Limb (tissue), 2 donors: ENCODE data around the gene CHCHD6.

Source experiments
- DNase-seq, 2 donors: peaks; one replicate each; pipeline ENCODE4 v3.0.0-alpha.2; 2016; ENCODE audit errors: extremely low spot score in 2 of 2

Gene CHCHD6

DNA sequence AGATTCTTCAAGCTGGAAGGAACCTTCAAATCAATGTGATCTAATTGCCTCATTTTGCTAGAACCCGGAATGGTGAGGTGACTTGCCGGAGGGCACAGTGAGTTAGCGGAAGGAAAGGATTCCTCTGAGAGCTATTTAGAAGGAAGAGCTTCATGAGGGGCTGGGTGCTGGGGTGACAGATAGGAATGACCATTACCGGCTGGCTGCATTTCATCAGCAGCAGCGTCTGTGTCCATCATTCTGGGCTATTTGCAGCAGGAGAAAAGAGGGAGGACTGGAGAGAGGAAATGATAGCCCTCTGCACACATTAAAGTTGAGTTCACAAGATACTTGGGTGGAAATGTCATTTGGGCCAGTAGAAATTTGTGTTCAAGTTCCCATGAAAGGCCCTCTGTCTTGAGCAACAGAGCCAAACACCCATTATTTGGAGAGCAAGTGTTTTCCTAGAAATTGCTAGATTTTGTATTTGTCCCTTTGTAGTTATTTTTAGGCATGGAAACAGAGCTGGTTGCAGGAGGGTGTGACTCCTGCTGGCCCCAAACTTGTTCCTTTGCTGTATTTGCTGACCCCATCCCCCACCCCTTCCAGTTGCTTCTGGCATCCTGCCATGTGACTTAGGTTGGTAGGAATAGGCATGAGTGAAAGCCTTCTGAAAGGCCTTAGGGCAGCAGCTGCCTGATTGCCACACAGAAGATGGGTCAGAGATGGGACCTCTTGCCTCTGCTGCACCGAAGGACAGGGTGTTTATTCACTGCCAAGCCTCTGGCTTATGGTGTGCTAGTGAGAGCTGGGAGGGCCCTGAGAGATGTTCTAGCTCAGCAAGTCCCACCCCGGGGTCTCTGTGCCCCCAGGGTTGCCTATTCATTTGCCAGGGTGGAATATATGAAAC is 191.4 kb downstream of the CHCHD6 start:
- DNase-seq = peak; percentile 12 to 46

DNA sequence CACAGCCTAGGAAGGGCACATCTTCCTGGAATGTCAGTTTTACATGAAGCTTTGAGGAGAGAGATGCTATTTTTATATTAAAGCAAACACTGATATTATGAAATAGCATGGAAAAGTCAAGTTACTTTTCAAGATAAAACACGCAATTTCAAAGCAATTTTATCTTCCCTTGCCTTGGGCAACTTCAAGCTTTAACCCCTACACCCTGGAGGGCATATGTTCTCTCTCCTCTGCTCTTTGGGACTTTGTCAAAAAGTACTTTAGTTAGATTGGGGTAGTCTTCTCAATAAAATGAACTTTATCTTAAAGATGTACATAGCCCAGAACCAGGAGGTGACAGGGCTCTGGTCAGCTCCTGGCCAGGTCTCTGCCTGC is 192.0 kb downstream of the CHCHD6 start:
- DNase-seq = no peak

DNA sequence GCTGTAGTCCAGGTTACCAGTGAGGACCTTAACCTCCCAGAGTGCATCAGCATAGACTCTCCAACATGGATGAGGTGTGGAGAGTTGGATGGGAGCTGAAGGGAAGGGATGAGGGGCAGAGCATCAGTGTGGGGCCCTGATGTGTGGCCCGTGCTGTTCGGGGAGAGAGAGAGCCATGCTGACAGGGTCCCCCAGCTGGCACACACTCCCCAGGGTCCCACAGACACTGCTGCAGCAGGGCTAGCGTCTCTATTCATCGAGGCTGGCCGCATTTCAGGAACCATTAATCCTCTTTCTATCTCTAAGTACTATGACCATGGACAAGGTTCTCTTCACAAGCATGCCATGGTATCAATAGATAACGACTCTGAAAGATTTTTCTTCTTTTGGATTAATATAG is 192.9 kb downstream of the CHCHD6 start:
- DNase-seq = no peak

DNA sequence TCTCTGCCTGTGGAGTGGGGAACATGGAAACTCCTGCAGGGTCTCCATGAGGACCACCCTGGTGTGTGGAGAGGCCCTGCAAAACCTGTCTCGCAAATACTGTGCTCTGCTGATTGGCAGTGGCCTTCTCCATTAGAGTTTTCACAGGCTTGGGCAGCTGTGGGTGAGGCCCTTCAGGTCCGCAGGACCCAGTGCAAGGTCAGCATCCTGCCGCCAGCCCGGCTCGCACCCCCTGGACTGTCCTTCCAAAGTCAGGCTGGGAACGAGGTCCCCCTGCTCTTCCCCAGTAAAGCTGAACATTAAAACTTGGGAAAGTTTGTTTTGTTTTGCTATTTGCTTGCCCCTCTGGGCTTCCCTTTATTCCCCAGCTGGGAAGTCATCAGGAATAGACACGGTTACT is 193.9 kb downstream of the CHCHD6 start:
- DNase-seq = no peak

DNA sequence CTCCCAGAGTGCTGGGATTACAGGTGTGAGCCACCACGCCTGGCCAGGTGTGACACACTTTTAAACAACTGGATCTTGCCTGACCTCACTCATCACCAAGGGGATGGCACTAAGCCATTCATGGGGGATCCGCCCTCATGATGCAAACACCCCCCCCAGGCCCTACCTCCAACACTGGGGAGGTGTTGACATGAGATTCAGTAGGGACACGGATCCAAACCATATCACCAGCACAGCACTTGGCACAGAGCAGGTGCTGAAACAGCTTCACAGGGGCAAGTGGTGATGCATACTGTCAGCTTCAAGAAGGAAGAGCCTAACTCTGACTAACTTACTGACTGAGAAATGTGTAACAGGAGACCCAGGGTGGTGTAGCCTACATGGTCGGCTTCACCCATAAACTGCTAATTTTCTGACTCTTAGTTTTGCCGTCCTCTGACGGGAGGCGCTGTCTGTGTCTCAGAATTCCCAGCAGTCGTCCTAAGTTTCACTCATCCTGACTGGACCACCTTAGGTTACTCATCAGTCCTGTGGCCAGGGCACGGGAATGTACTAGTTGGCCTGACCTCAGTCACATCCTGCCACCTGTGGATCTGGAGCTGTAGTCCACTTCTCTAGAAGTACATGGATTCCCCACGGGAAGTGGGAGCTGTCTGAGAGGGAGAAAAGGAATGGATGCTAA is 197.0 kb downstream of the CHCHD6 start:
- no peak for DNase-seq

DNA sequence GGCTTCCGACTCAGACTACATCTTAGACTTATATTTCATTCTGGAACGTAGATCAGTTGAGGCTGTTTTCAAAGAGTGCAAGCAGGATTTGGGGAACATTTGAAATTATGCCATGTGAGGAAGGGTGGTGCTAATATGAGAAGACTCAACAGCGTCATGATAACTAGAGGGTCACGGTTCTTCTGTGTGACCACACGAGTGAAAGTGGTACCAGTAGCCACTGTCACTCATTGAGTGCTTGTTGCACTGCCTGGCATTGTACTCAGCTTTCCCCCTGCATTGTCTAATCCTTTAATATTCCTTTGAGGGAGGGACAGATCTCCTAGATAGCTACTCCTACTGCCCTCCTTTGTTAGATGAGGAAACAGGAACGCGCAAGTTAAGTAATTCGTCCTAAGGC is 197.6 kb downstream of the CHCHD6 start:
- no peak for DNase-seq

DNA sequence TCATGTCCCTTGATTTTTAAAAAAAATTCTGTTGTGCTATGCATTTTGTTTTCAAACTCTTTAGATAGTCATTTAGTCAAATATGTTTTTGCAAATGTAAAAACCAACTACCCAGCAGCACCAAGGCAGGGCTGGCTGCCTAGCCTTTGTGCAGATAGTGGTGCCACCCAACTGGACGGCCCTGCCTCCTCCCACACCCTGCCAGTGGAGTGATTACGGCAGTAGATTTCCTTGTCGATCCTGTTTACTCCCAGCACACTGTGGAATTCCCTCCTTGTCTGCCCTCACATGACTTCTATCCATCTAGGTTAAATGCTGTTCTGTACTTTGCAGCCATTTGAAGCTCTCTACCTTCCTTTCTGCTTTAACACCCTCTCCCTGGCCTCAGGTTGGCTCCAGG is 199.5 kb downstream of the CHCHD6 start:
- DNase-seq = no peak

DNA sequence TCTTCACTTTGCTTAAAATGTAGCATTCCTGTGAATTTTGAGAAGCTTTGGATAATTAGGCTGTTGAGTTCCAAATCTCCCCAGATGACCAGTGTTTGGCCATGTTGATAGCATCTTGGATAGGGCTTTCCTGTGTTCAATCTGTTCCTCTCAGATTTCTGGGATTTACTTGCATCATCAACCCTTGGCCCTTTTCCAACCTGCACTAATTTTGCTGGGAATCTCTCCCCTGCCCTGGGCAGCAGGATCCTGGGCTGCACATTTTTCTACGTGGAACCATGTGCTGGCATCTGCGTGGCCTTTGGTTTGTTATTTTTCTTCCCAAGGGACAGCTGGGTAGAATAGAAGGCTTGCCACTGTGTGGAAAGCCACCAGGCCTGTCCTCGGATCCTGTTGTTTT is 203.5 kb downstream of the CHCHD6 start:
- DNase-seq = no peak

DNA sequence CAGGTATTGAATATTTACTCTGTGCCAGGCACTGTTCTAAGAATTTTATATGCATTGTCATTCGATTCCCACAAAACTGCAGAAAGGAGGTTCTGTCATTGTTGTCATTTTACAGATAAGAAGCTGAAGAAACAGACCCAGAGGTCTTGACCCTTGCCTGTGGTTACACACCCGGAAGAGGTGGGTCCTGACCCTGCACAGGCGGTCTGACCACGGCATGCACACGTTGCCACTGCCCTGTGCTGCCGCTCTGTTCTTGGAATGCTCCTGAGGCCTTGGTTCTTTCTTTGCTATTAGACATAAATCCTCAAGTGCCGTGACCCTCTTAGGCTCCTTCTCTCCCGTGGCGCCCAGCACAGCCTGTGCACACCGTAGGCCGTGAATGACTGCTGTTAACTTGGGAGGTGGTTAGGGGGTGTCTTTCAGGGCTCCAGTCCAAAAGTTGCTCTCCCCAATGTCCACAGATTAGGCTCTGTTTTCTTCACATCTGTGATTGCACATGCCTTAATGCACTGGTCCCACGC is 204.8 kb downstream of the CHCHD6 start:
- DNase-seq = no peak

DNA sequence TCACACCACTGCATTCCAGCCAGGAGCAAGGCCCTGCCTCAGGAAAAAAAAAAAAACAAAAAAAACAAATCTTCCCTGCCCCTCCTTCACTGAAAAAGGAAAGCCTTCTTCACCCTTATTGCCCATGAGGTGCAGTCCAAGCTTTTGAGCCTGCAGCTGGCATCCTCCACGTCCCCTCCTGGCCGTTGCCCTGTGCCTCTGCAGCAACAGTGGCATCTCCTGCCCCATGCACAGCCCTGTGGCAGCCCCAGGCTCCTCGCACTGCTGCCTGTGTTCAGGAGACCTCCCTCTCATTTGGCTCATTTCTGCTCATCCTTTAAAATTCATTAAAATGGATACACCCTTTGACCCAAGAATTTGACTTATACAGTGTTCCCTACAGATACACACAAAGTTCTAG is 206.2 kb downstream of the CHCHD6 start:
- no peak for DNase-seq

DNA sequence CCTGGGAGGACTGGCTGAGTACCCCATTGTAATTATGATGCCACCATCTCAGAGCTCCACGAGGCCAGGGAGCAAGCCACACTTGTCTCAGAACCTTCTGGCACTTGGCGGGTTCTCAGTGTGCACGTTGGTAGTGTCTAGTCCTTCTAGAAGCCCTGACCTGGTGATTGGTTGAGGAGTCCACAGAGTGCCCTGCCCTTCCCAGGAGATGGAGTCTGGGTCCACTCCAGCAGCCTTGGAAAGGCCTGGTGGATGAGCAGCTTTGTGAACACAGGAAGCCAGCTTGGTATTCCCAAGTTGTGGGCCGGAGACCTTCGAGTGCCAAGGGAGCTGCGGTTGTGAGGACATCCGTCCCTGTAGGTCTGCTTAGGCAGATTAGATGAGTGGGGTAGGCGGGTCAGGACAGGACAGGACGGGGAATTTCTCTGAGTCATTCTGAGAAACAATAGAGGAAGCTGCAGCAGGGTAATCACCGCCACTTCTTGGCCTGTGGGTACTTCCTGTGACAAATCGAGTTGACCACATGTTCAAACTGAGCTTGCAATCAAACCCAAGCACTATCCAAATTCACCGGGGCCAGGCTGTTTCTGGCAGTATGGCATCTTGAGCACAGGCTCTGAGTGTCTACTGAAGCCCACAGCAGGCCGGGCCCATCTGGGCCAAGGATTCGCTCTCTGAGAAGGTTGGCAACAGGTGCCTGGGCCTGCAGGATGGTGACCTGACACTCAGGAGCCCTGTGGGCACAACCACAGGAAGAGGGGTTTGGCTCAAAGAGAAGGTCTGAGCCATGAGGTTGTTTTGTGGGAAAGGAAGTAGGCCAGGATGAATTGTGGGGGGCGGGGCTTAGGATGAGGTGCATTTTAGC is 207.4 kb downstream of the CHCHD6 start:
- DNase-seq = no peak

DNA sequence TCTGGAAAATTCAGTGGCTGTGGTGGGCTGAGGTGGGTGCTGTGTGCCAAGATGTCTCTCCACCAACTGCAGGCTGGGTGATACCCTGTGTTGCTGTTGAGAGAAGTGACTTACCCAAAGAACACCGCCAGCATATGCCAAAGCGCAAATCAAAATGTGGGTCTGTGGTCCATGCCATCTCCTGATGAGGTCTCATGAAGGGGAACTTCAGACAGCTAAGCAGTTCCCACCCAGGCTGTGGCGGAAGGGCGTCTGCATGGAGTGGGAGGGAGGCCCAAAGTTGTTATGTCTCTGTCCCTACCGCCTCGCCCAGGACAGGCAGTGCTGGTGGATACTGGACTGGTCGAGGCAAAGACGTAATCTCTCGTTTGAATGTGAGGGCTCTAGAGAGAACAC is 208.0 kb downstream of the CHCHD6 start:
- no peak for DNase-seq

DNA sequence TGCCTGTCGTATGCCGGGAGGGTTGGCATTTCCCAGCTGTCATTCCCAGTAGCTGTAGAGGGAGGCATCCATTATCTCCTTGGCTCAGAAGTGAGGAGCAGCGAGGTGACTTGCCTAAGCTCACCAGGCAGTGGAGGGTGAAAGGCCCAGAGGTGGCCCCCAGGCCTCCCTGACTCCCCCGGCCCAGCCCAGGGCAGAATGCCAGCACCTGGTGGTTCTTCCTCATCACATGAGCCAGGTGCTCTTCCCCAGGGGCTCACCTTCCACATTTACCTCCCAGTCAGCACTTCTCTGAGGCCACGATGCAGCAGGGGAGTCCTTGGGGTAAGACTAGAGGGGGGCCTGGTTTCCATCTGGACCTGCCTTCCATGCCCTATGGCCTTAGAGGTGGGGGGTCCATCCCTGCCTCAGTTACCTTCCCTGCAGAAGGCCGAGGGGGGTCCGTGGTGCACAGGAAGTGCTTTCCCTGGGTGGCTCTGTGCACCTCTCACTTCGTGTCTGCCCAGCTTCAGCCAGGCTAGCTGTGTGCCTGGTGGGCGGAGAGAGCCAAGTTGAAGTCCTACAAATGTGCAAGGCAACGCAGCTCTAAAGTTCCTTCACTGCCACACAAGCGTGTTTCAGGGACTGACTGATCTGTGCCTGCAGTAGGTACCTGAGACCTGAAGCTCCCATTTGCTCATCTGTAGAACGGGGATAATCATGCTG is 208.6 kb downstream of the CHCHD6 start:
- no peak for DNase-seq

DNA sequence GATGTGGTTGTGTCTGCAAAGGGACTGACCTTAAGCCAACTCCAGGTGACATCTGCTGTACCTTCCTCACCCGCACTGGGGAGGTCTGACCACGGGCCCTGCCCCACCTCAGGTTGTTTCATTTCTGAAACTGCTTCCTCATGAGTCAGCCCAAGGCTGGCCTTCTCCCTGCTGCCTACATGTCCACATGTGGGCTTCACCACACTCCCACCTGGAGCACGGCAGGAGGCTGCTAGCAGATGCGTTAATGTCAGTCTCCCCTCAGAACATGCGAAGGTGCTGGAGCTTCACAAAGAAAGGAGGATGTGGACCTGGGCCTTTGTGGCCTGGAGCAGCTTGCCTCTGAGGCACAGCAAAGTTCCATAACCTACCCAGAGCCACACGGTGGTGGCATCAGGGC is 209.5 kb downstream of the CHCHD6 start:
- no peak for DNase-seq

DNA sequence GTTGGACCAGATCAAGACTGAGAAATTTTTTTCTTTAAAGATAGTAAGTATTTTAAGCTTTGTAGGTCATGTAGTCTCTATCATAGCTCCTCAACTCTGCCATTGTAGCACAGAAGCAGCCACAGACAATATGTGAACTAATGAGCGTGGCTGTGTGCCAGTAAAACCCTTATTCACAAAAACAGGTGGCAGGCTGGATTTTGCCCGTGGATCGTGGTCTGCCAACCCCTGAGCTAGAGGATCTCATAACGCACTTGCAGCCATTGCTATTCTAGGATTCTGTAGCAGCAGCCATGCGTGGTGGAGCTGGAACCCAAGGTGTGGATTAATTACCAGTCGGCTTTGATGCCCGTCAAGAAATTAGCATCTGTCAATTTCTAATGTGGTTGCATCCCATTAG is 210.2 kb downstream of the CHCHD6 start:
- DNase-seq = no peak

DNA sequence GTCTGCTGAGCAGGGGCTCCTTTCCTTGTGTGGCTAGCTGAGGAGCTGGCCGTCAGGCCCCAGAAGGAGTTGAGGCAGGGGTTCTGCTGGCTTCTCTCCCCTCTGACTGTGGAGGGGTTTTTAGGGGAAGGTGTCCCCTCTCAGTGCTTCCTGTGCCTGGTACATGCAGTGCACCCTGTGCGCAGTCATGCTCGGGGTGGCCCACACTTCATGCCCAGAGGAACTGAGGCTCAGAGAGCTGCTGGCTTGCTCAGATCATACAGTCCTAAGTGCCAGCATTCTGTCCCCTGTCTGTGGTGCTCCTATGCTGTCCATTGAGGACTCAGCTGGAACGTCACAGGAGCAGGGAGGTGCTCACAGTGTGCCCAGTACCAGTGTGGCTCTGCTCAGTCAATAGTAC is 211.0 kb downstream of the CHCHD6 start:
- no peak for DNase-seq

DNA sequence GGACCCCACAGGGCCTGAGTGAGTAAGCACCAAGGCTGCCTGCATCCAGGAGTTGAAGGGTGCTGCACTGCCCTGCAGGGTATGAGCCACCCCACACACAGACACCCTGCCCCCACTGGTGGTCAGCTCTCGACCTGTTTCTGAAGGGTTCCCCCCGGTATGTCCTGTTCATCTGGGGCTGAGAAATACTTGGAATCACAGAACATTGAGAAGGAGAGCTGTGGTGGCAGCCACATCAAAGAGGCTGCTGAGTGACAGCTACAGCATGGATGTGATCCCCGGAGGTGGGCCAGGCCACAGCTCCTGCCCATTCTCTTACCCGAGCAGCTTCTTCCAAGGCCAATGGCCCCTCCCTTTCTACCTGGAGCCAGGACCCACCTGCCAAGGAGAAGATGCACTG is 212.5 kb downstream of the CHCHD6 start:
- no peak for DNase-seq

DNA sequence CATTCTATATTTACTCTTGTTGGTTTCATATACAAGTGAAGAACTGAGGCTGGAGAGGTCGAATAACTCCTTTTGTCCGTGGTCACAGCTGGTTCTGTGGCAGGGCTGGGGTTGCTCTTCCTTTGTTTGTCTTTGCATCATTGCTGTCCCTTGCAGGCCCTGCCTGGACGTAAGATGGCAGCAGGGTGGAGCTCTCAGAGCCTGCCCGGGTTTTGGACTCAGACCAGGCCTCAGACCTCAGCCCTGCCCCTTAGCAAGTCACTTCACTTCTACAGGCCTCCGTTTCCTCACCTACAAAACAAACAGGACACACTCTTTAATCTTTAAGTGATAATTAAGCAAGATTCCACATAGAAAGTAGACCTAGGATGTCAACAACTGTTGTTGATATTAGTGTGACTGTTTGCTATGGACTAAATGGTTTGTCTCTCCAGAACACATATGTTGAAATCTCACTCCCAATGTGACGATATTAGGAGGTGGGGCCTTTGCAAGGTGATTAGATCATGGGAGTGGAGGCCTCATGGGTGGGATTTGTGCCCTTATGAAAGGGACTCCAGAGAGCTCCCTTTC is 213.3 kb downstream of the CHCHD6 start:
- DNase-seq = no peak

DNA sequence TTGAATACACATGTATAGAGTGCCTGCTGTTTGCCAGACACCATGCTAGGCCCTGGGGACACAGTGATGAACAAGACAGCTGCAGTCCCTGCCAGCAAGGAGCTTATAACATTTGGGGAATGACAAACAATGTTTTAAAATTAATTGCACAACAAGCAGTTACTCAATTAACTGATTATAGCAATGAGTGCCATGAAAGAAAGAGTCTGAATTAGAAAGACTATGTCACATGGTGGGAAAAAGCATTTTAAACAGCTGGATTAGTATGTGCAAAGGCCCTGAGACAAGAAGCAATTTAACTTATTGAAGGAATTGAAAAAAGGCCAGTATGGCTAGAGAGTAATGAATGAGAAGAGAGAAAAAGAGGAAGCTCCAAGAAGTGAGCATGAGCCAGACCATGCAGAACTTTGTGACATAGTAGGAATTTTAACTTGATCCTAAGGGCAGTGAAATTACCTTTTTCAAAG is 214.3 kb downstream of the CHCHD6 start:
- no peak for DNase-seq

DNA sequence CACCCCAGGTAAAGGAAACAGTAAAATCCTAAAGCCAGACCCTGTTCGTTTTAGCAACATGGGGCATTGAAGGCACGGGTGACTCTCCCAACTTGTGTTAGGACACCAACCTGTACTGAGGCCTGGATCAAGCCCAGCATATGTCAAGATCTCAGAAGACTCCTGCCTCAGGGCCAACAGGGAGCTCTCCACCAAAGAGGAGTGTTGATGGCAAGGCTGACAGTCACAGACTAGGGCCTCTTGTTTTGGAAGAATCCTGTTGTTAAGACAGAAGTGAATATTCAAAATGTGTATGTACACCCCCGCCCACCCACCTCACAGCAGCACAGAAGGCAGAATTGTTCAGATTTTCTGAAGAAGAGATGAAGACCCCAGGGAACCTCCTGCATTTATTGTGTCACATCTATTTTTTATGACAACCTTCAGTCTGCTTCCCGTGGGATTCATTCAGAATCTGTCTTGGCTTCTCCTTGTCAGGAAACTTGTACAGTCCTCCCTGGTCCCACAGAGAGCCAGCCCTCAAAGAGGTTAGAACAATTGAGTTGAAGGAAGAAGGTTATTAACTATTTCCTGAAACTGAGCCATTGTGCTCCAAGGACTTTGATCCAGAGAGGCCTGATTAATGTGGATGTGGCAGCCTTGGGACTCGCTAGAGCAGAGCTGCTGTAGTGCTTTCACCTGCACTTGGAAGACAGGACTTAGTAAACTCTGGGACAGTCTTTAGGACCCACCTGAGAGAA is 217.2 kb downstream of the CHCHD6 start:
- no peak for DNase-seq
